Stimulated activated CD4-positive, alpha-beta T cell treated with anti-CD3 and anti-CD28 coated beads, Interleukin-15, amount 100 ng/mL, for 24 hours (primary cell): ENCODE data around the gene LTB4R.

Experiments
- DNase-seq: peaks from one replicate; pipeline ENCODE4 v3.0.0-alpha.2; 2020

The LTB4R gene

GRCh38 chr14:24279301-24280186 lies 31.8 kb upstream of the LTB4R start:
- DNase-seq, result peak; percentile 75

- DNase-seq, result no peak
Observed at GRCh38 chr14:24280797-24281460, 30.4 kb upstream of the LTB4R start.

- no peak for DNase-seq
Observed at GRCh38 chr14:24281636-24282035, 29.7 kb upstream of the LTB4R start.

- DNase-seq, result no peak
Observed at GRCh38 chr14:24282736-24283135, 28.6 kb upstream of the LTB4R start.

GRCh38 chr14:24283796-24284460 lies 27.4 kb upstream of the LTB4R start:
- DNase-seq, result no peak

- no peak for DNase-seq
Observed at GRCh38 chr14:24284501-24285035, 26.7 kb upstream of the LTB4R start.

GRCh38 chr14:24285351-24285750 lies 26.0 kb upstream of the LTB4R start:
- no peak for DNase-seq

- no peak for DNase-seq
Observed at GRCh38 chr14:24286996-24287395, 24.3 kb upstream of the LTB4R start.

- peak; percentile 82 for DNase-seq
Observed at GRCh38 chr14:24289649-24290280, 21.5 kb upstream of the LTB4R start.

GRCh38 chr14:24290746-24291145 lies 20.6 kb upstream of the LTB4R start:
- DNase-seq, result no peak

- DNase-seq, result no peak
Observed at GRCh38 chr14:24291446-24292117, 19.7 kb upstream of the LTB4R start.

- no peak for DNase-seq
Observed at GRCh38 chr14:24292118-24292807, 19.0 kb upstream of the LTB4R start.

GRCh38 chr14:24293525-24293924 lies 17.8 kb upstream of the LTB4R start:
- DNase-seq, result no peak

- peak; percentile 82 for DNase-seq
Observed at GRCh38 chr14:24296341-24297157, 14.8 kb upstream of the LTB4R start.

- no peak for DNase-seq
Observed at GRCh38 chr14:24297190-24297964, 13.9 kb upstream of the LTB4R start.

- peak; percentile 22 for DNase-seq
Observed at GRCh38 chr14:24298892-24299254, 12.4 kb upstream of the LTB4R start.

- peak; percentile 93 for DNase-seq
Observed at GRCh38 chr14:24299255-24300191, 11.8 kb upstream of the LTB4R start, which contains the start of the genes DHRS1 and NOP9. Gene DHRS1, minus strand, starts transcription at chr14:24299780. Its CDS starts 674 bp downstream, at chr14:24299106. Gene NOP9, plus strand, starts transcription at chr14:24299850. Its CDS starts 105 bp downstream, at chr14:24299955.

GRCh38 chr14:24300326-24300980 lies 10.8 kb upstream of the LTB4R start:
- DNase-seq, result no peak
